Measurements from ENCODE around the gene IGFL4. TPM values are rescaled to one million over a fixed set of nuclear protein-coding genes. Genes with fewer than 3 reads are reported as not detected.

The IGFL4 gene
- total and polyA plus RNA-seq, 2 of the 8 experiments (the other 6 are each of a cell fraction or from before 2014, with no cell fraction given): 0.05 to 0.11 TPM

- no peak for TF ChIP-seq TEAD4 (IDR thresholded peaks at IDR 0.05; ENCODE audit: low read depth, low read length)
- TF ChIP-seq CTCF (IDR thresholded peaks at IDR 0.05; ENCODE audit: control extremely low read depth in 1 of 3, insufficient read depth in 1 of 3, low read depth in 1 of 3, low read length in 3 of 3): peak in 1 of 3 experiments; percentile 16; a peak in 1 of 4 replicates
- TF ChIP-seq BCL11A (IDR thresholded peaks at IDR 0.05; ENCODE audit: low read depth in 2 of 2, low read length in 2 of 2): no peak
- no peak for TF ChIP-seq HDAC2 (IDR thresholded peaks at IDR 0.05; ENCODE audit: borderline replicate concordance in 1 of 2, low read depth in 2 of 2, low read length in 2 of 2)
- H3K36me3 ChIP-seq (ENCODE audit: control insufficient read depth in 2 of 4, insufficient read depth in 4 of 4, low read length in 3 of 4): no peaks in the 10 kb centered on the region
- H3K79me1 ChIP-seq (ENCODE audit: low read depth, low read length): no peaks in the 10 kb centered on the region
- H3K23me2 ChIP-seq (ENCODE audit: low read depth, low read length): peaks cover 7% of the 10 kb centered on the region; the same call in 1 of the 2 replicates
- H3K27me3 ChIP-seq (replicated peaks in 1 of 4; ENCODE audit: control insufficient read depth in 3 of 4, extremely low read depth in 1 of 4, insufficient read depth in 3 of 4, low read length in 3 of 4): peaks cover 2 to 17% (median 11%) of the 10 kb centered on the region in 4 experiments
- ChIA-PET CTCF (ENCODE audit: partially characterized antibody) (interaction anchor here (0.7 to 8.0 kb wide), 28 partner anchors 9 to 474 kb away, joined by 3 to 365 read pairs (median 7); partner anchors contain the start of genes IGFL4, MYPOP, NANOS2 and PGLYRP1), POLR2A (ENCODE audit: partially characterized antibody) (interaction anchor here (1.0 to 1.4 kb wide), 2 partner anchors 10 to 47 kb away, joined by 3 to 7 read pairs; no protein-coding TSS in a partner anchor)
- H3K14ac ChIP-seq (ENCODE audit: insufficient read length): no peak overlapping the region
- peak overlapping the region; percentile 94; the same call in 1 of the 2 replicates for H2AFZ ChIP-seq (ENCODE audit: low read length)
- no peak overlapping the region for H4K5ac ChIP-seq (ENCODE audit: insufficient read length, low read depth, low read length)
- 74% methylated on average over 9 of the region's 9 CpGs; no CpG with 5 or more reads in 1 of the 2 experiments for WGBS, 2 experiments (ENCODE audit: extremely low coverage in 1 of 2, insufficient coverage in 1 of 2, insufficient read length in 1 of 2, insufficient replicate concordance in 2 of 2, low coverage in 1 of 2, low lambda C conversion rate in 2 of 2, missing lambda C conversion rate in 1 of 2)
- peak overlapping the region; percentile 49 to 75 (median 74); a peak in 6 of 8 replicates for H3K4me3 ChIP-seq (ENCODE audit: extremely low read depth in 1 of 4, insufficient read depth in 2 of 4, low read depth in 3 of 4, low read length in 4 of 4)
- FAIRE-seq (peak; percentile 36), DNase-seq (ENCODE audit: low read depth in 1 of 2, low spot score in 2 of 2) (no peak)
- H3K9ac ChIP-seq (replicated peaks in 1 of 4; ENCODE audit: extremely low read depth in 1 of 4, low read depth in 3 of 4, low read length in 3 of 4): no peak overlapping the region
- no peak overlapping the region for H2BK120ac ChIP-seq (replicated peaks; ENCODE audit: low read depth, low read length)
- peak overlapping the region; percentile 80 to 99; a peak in 3 of 4 replicates for H3K4me2 ChIP-seq (ENCODE audit: insufficient read depth in 1 of 2, low read depth in 2 of 2, low read length in 2 of 2)
- no peak overlapping the region for H3K4ac ChIP-seq (replicated peaks; ENCODE audit: insufficient read length, low read depth, low read length)
- H2BK12ac ChIP-seq (ENCODE audit: low read depth, low read length): no peak overlapping the region
- no peak overlapping the region for H3K27ac ChIP-seq (ENCODE audit: low read depth, low read length)
- H2BK5ac ChIP-seq (ENCODE audit: low read depth, low read length): no peak overlapping the region
- no peak overlapping the region for H4K91ac ChIP-seq (replicated peaks; ENCODE audit: insufficient read length, low read length)
- no peak overlapping the region for H4K8ac ChIP-seq (ENCODE audit: extremely low read depth, insufficient read depth, low read length)
- H2AK5ac ChIP-seq (ENCODE audit: low read depth, low read length): no peak overlapping the region
- H3K56ac ChIP-seq (replicated peaks; ENCODE audit: insufficient read length, low read depth, low read length): no peak overlapping the region
- no peaks in the 10 kb centered on the region for H3K79me2 ChIP-seq (ENCODE audit: control insufficient read depth in 1 of 2, insufficient read depth in 2 of 2, low read length in 2 of 2)
- no peak overlapping the region for H3K18ac ChIP-seq (ENCODE audit: extremely low read depth, low read length)
- peaks cover 0 to 3% (median 1%) of the 10 kb centered on the region in 4 experiments; a peak in 2 of 7 replicates for H3K4me1 ChIP-seq (replicated peaks in 1 of 4; ENCODE audit: control insufficient read depth in 3 of 4, insufficient read depth in 4 of 4, low read length in 3 of 4)
- no peak overlapping the region for H2BK20ac ChIP-seq (ENCODE audit: low read length)
- peaks cover 4 to 6% of the 10 kb centered on the region in 2 experiments; a peak in 2 of 4 replicates for H3K9me3 ChIP-seq (ENCODE audit: insufficient read depth in 2 of 2, low read depth in 1 of 2, low read length in 1 of 2)
- no peak overlapping the region for H3K23ac ChIP-seq (ENCODE audit: insufficient read length)
- H2BK15ac ChIP-seq (ENCODE audit: low read length): no peak overlapping the region
- no peaks in the 10 kb centered on the region for H4K20me1 ChIP-seq (replicated peaks in 1 of 2; ENCODE audit: control insufficient read depth in 1 of 2, insufficient read depth in 2 of 2, low read length in 2 of 2)
Measured at GRCh38 chr19:46076031-46076880, 35.5 kb upstream of the IGFL4 start.
